Measurements from ENCODE around the gene PFAS.

The PFAS gene

DNA sequence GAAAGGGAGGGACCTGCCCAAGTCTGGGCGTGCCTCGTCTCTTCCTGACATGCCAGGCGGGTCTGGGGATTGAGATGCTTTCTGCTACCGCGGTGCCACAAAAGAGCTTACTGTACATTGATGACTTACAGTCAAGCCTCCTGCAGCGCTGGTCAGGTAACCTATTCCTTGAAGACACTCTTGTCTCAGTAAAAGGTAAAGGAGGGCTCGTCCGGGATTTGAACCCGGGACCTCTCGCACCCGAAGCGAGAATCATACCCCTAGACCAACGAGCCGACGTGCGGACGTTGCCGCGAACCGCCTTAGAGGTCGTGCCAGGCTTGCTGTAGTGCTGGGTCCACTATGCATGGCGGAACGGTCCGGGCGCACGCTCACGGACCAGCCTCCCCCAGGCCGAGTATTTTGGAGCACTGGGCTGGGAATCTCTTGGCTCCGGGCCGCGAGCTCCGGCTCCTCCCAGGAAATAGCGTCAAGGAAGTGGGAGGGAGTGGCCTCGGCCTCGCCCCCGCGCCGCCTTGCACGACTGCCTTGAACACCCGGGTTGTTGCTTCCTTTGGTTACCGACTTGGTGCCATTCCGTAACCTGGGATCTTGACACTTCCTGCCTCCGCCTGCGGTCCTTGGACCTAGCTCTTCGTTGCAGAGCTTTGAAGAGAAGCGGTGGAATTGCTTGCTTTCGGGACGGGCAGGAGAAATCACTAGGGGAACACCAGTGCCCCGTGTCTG, 26.3 kb upstream of the PFAS start:
- ATAC-seq (peak; percentile 50), DNase-seq (peak; percentile 92)
- peak overlapping the region; percentile 99 for H3K27ac Mint-ChIP-seq
- H3K4me1 Mint-ChIP-seq, result peaks cover 63% of the 10 kb centered on the region
- peak overlapping the region; percentile 97 for H3K4me3 Mint-ChIP-seq
- no peaks in the 10 kb centered on the region for H3K9me3 Mint-ChIP-seq
- peaks cover 26% of the 10 kb centered on the region for H3K27me3 Mint-ChIP-seq
- H3K36me3 Mint-ChIP-seq (ENCODE audit: low read depth), result peaks cover 32% of the 10 kb centered on the region

DNA sequence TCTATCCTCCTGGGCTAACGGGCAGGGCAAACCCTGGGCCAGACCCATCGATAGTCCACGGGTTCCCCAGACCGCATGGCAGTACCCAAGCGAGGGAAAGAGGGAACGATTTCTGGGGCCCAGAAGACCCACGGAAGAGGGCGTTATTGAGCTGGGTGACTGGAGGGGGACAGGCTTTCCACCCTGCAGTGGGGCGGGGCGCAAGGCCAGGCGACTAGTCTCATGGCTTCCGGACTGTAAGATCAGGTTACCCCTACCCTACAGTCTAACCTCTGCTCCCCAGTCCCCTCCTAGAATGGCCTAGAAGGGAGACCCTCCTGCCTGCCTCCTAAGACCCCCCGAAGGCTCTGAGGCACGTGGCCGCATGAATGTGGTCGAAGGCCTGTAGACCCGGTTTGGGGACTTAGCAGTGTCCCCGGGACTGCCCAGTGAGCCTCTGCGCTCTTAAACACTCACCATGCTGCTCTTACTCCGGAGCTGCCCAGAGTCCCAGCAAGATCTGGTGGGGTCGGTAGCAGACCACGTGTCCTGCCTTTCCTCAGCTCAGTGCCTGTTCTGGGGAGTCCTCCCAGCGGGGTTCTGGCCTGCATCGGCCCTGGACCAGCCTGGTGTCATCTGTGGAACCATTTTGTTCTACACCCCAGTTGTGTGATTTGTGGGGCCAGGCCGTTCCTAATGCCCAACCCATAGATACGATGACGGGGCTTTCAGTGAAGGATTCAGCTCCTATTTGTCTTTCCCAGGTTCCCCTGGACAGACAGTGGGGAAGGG, 25.5 kb upstream of the PFAS start:
- H3K36me3 Mint-ChIP-seq (ENCODE audit: low read depth), result peaks cover 35% of the 10 kb centered on the region
- peak overlapping the region; percentile 99 for H3K27ac Mint-ChIP-seq
- H3K4me3 Mint-ChIP-seq, result peak overlapping the region; percentile 97
- peaks cover 63% of the 10 kb centered on the region for H3K4me1 Mint-ChIP-seq
- peak; percentile 73 for DNase-seq
- H3K9me3 Mint-ChIP-seq, result no peaks in the 10 kb centered on the region
- H3K27me3 Mint-ChIP-seq, result peaks cover 26% of the 10 kb centered on the region
- ATAC-seq, result peak; percentile 4

DNA sequence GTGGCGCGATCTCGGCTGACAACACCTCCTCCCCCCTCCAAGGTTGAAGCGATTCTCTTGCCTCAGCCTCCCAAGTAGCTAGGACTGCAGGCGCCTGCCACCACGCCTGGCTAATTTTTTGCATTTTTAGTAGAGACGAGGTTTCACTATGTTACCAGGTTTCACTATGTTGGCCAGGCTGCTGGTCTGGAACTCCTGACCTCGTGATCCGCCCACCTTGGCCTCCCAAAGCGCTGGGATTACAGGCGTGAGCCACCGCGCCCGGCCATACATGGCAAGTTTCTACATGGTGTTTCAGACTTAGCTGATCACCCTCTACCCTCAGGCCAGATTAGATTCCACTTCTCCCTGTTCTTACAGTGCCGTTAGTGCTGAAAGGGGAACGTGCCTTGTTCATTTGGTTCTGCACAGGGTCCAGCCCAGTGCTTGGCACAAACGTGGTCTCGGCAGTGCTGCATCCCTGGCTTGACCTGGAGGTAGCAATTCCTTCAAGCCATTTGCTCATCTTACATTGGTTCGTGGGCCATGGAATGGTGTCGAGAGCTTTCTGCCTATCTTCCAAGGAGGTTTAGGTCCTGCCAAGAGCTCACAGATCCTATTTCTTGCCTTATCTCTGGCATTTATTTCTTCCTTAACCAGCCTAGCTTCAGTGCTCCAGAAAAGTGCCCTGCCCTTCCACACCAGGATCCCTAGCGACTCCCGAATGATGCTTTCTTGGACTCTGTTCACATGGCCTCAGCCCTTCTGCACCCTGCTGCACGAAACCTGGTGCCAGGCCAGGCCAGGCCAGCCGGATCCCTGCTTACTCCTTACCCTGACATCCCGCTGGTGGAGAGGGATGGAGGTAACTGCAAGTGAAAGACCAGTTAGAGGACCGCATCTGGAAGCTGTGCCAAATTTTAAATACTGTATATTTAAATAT, 23.9 kb upstream of the PFAS start:
- H3K4me1 Mint-ChIP-seq, result peaks cover 61% of the 10 kb centered on the region
- peak overlapping the region; percentile 52 for H3K4me3 Mint-ChIP-seq
- ATAC-seq (no peak), DNase-seq (no peak)
- H3K27me3 Mint-ChIP-seq, result peaks cover 26% of the 10 kb centered on the region
- H3K27ac Mint-ChIP-seq, result peak overlapping the region; percentile 95
- peaks cover 48% of the 10 kb centered on the region for H3K36me3 Mint-ChIP-seq (ENCODE audit: low read depth)
- H3K9me3 Mint-ChIP-seq, result no peaks in the 10 kb centered on the region

- Mint-ChIP-seq H3K27me3 (peaks cover 22% of the 10 kb centered on the region), H3K27ac (peak overlapping the region; percentile 85), H3K4me1 (peaks cover 56% of the 10 kb centered on the region), H3K36me3 (ENCODE audit: low read depth) (peaks cover 48% of the 10 kb centered on the region), H3K4me3 (peak overlapping the region; percentile 51), H3K9me3 (no peaks in the 10 kb centered on the region)
- DNase-seq, result peak; percentile 76
- ATAC-seq, result no peak
These were observed 23.1 kb upstream of the PFAS start for GRCh38 chr17:8225813-8226535.

- Mint-ChIP-seq H3K9me3 (no peaks in the 10 kb centered on the region), H3K4me3 (peak overlapping the region; percentile 51), H3K27ac (peak overlapping the region; percentile 85), H3K27me3 (peaks cover 19% of the 10 kb centered on the region), H3K4me1 (peaks cover 49% of the 10 kb centered on the region), H3K36me3 (ENCODE audit: low read depth) (peaks cover 50% of the 10 kb centered on the region)
- peak; percentile 63 for DNase-seq
- ATAC-seq, result no peak
These were observed 22.4 kb upstream of the PFAS start for GRCh38 chr17:8226536-8227237.

DNA sequence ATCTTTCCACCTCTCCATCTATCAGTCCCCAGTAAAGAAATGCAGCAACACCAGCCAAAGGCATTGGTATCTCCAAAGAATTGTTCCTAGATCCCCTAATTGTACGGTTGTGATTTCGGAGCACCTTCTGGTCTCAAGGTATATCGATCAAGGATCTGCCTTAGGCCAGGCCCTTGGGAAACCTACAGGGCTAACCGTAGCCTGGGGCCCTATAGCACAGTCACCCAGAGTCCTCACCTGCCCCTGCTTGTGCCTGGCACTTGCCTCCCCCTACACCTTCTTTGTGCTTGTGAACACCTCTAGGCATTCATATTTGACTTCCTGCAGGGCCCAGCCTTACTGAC, 21.9 kb upstream of the PFAS start:
- Mint-ChIP-seq H3K4me3 (peak overlapping the region; percentile 51), H3K27ac (peak overlapping the region; percentile 85), H3K9me3 (no peaks in the 10 kb centered on the region), H3K4me1 (peaks cover 44% of the 10 kb centered on the region), H3K27me3 (peaks cover 15% of the 10 kb centered on the region), H3K36me3 (ENCODE audit: low read depth) (peaks cover 52% of the 10 kb centered on the region)
- ATAC-seq (no peak), DNase-seq (no peak)

DNA sequence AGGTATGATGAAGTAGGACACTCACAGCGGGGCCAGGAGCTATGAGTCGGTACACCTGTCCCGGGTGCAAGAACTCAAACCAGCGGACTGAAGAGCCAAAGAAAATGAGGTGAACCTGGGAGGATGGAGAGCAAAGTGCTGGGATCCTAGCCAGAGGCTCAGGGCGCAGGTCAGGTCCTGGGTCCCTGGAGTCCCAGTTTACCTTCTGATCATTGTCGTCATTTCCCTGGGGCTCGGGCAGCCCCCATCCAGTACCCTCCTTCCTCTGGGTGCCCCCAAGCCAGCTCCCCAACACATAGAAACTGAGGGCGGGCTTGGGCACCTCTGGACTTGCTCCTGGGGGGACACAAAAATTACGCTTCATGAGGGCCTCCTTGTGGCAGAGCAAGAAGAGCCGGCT, 17.4 kb upstream of the PFAS start:
- ATAC-seq (no peak), DNase-seq (no peak)
- Mint-ChIP-seq H3K27ac (no peak overlapping the region), H3K27me3 (peaks cover 3% of the 10 kb centered on the region), H3K9me3 (no peaks in the 10 kb centered on the region), H3K4me1 (peaks cover 9% of the 10 kb centered on the region), H3K4me3 (no peak overlapping the region), H3K36me3 (ENCODE audit: low read depth) (peaks cover 71% of the 10 kb centered on the region)

DNA sequence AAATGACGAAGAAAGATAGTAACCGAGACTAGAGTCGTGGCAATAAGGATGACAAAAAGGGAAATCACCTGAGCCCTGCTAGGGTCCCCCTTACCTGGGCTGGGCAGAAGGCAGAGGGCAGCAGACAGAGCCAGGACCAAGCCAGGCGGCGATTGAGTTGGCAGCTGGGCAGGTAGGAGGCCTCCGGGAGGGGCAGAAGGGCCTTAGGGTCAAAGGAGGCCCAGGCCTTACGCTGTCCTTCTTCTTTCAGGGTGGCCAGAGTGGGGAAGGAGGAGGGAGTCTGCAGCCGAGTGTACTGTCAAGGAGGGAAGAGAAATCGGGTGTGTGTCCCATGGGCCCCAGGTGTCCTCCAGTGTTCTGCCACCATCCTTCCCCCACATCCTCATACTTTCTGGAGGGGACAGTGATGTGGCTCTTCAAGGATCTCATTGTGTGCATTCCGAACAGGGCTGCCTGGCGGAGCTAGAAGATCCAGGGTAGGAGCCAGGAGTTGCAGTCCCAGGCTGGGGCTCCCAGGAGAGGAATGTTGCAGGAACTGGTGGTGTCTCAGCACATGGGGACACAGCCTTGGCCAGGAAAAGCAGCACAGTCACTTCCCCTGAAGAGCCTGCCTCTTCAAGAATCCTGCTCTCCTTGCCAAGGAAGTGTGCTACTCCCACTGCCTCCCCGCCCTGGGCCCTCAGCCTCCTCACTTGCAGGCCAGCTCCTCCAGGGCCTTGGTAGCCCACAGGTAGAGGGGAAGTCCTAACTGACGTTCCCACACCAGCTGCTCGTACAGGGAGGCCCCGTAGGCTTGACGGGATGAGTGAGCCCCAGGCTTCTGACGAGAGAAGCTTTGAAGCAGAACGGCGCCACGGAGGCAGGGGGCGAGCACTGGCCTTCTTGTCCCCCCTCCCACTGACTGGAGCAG, 14.5 kb upstream of the PFAS start:
- H3K4me3 Mint-ChIP-seq, result no peak overlapping the region
- no peaks in the 10 kb centered on the region for H3K27me3 Mint-ChIP-seq
- H3K4me1 Mint-ChIP-seq, result peaks cover 3% of the 10 kb centered on the region
- no peaks in the 10 kb centered on the region for H3K9me3 Mint-ChIP-seq
- H3K27ac Mint-ChIP-seq, result no peak overlapping the region
- peaks cover 66% of the 10 kb centered on the region for H3K36me3 Mint-ChIP-seq (ENCODE audit: low read depth)
- DNase-seq, result no peak
- ATAC-seq, result no peak

DNA sequence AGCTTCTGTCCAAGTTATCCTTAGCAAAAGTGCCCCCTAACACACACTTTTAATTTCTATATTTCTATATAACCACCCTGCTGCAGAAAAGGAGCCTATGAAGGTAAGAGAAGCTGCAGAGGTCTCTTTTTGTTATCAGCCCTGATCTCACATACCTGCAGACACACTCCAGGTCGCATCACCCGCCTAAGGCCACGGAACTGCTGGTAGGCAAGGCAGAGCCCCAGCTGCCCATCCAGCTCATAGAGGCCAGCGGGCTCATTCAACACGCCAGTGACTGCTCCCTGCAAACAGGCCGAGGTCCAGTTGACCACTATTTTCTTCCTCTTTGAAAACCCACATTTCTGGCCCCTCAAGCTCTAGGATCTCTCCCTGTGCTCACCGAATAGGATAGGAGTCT, 13.4 kb upstream of the PFAS start:
- ATAC-seq (no peak), DNase-seq (no peak)
- H3K27ac Mint-ChIP-seq, result no peak overlapping the region
- H3K27me3 Mint-ChIP-seq, result no peaks in the 10 kb centered on the region
- peaks cover 62% of the 10 kb centered on the region for H3K36me3 Mint-ChIP-seq (ENCODE audit: low read depth)
- peaks cover 6% of the 10 kb centered on the region for H3K4me1 Mint-ChIP-seq
- H3K9me3 Mint-ChIP-seq, result no peaks in the 10 kb centered on the region
- H3K4me3 Mint-ChIP-seq, result no peak overlapping the region

DNA sequence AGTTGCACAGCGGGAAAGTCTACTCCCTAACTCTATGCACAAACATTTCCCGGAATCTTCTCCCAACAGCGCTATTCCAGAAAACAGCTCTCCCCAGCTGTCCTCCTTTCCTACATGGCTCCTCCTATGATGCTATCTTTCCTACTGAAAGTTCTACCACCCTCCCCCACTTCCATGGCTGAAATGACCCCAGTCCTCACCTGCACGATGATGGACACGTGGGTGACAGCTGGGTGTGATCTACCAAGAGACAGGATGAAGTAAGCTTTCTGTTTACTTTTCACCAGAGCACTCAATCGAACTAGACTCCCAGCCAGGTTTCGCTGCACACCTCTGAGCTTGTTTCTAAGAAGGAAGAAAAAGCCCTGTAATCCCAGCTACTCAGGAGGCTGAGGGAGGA, 11.9 kb upstream of the PFAS start:
- no peaks in the 10 kb centered on the region for H3K9me3 Mint-ChIP-seq
- H3K27me3 Mint-ChIP-seq, result no peaks in the 10 kb centered on the region
- H3K4me1 Mint-ChIP-seq, result peaks cover 6% of the 10 kb centered on the region
- H3K27ac Mint-ChIP-seq, result no peak overlapping the region
- ATAC-seq (no peak), DNase-seq (no peak)
- H3K36me3 Mint-ChIP-seq (ENCODE audit: low read depth), result peaks cover 55% of the 10 kb centered on the region
- no peak overlapping the region for H3K4me3 Mint-ChIP-seq

DNA sequence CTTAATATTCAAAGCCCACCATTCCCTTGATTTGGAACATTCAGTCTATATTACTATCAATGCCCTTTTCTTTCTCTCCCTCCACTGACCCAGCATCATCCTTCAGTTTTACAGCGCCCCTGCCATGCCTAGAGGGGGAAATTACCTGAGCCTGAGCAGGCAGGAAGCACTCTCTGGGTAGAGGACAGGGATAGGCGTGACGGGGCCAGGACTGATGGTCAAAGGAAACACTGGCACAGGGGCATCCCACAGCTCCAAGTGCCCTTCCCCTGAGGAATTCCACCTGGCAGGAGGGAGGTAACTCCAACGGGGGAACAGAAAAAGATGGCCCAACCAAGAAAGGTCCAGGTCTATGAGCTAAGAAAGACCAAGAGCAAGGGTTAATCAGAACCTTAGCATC, 11.2 kb upstream of the PFAS start:
- no peaks in the 10 kb centered on the region for H3K9me3 Mint-ChIP-seq
- DNase-seq, result no peak
- no peaks in the 10 kb centered on the region for H3K27me3 Mint-ChIP-seq
- no peak for ATAC-seq
- no peak overlapping the region for H3K4me3 Mint-ChIP-seq
- peaks cover 10% of the 10 kb centered on the region for H3K4me1 Mint-ChIP-seq
- peaks cover 52% of the 10 kb centered on the region for H3K36me3 Mint-ChIP-seq (ENCODE audit: low read depth)
- H3K27ac Mint-ChIP-seq, result no peak overlapping the region

DNA sequence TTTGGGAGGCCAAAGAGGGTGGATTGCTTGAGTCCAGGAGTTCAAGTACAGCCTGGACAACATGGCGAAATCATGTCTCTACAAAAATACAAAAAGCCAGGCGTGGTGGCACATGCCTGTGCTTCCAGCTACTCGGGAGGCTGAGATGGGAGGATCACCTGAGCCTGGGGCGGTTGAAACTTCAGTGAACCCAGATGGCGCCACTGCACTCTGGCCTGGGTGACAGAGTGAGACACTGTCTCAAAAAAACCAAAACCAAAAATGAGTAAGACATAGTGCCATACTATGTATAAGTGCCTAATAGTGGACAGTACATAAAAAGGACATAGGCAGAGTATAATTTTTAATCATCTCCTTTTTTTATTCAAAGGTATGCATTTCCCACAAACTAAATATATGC, 5.3 kb upstream of the PFAS start:
- ATAC-seq, result no peak
- DNase-seq, result peak; percentile 20
- H3K9me3 Mint-ChIP-seq, result peaks cover 4% of the 10 kb centered on the region
- H3K4me3 Mint-ChIP-seq, result no peak overlapping the region
- peak overlapping the region; percentile 35 for H3K27ac Mint-ChIP-seq
- peaks cover 2% of the 10 kb centered on the region for H3K27me3 Mint-ChIP-seq
- peaks cover 52% of the 10 kb centered on the region for H3K4me1 Mint-ChIP-seq
- H3K36me3 Mint-ChIP-seq (ENCODE audit: low read depth), result peaks cover 38% of the 10 kb centered on the region

DNA sequence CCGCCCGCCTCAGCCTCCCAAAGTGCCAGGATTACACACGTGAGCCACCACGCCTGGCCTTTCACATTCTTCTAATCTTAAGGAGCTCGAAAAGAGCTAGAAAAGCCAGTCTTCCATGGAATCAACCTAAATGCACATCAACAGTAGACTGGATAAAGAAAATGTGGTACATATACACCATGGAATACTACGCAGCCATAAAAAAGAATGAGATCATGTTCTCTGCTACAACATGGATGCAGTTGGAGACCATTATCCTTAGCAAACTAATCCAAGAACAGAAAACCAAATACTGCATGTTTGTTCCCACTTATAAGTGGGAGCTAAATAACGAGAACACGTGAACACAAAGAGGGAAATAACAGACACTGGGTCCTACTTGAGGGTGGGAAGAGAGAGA, 4.3 kb upstream of the PFAS start:
- H3K36me3 Mint-ChIP-seq (ENCODE audit: low read depth), result peaks cover 42% of the 10 kb centered on the region
- H3K4me3 Mint-ChIP-seq, result no peak overlapping the region

More for the DNA sequence above, 4.3 kb upstream of the PFAS start:
- ATAC-seq, result no peak
- Mint-ChIP-seq H3K9me3 (peaks cover 4% of the 10 kb centered on the region), H3K4me1 (peaks cover 58% of the 10 kb centered on the region), H3K27me3 (peaks cover 5% of the 10 kb centered on the region), H3K27ac (peak overlapping the region; percentile 18)
- DNase-seq, result no peak

Measured in activated naive CD8-positive, alpha-beta T cell treated with anti-CD3 and anti-CD28 coated beads, Interleukin-2, amount 50 U/mL, for 24 hours (primary cell).